GM10266 (cell line): ENCODE results near the gene MFAP3.
"Not testable (repeated sequence)": the region's sequence is repeated elsewhere in the genome, so short reads cannot be mapped to it uniquely, and the experiment has no call there.

Source experiments
- DNase-seq: peaks from one replicate; pipeline ENCODE4 v3.0.0; 2012; ENCODE audit errors: extremely low spot score
- CTCF ChIP-seq: IDR thresholded peaks from 2 replicates; pipeline ENCODE4 v1.5.1; 2012; ENCODE audit warnings: mild to moderate bottlenecking, low read depth; ENCODE audit not compliant: control insufficient read depth, insufficient read depth; ENCODE audit errors: missing control alignments

Gene MFAP3

DNA sequence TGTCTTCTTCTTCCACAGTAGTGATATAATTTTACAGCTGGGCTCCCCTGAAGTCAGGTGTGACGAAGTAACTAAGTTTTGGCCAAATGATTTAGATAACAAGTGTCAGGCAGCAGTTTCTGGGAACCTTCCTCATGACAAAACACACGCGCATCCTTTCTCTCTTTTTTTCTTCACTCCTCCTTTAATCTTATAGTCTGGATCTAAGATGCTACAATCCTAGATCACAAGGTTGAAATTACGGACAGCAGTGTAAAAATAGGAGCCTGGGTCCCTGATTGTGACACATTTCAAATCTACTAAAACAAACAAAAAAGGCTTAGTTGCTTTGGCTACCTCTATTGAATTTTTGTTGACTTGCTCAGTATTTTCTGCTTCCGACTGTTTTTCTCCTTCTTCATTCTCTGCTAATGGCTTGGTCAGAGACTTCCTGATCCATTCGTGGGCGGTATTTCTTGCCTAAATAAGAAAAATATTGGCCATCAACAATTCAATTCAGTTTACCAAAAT lies 36.2 kb upstream of the MFAP3 start:
- no peak for DNase-seq
- TF ChIP-seq CTCF = no peak

DNA sequence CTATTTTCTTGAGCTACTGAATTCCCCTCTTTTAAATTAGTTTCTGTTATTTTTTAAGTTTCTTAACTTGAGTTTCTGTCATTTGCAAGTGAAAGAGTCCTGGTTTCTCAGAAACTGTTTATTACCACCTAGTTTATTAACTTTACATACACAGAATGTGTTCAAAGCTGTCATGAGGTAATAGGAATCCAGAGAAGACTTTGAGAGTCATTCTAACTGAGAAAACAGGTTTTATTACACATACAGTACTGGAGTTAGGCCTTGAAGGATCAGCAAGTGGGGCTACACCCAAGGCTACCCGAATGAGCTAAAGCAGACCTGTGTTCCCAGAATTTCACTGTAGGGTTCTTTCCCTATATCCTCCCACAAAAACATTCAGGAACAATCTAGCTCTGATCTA lies 33.1 kb upstream of the MFAP3 start:
- TF ChIP-seq CTCF = no peak
- no peak for DNase-seq

DNA sequence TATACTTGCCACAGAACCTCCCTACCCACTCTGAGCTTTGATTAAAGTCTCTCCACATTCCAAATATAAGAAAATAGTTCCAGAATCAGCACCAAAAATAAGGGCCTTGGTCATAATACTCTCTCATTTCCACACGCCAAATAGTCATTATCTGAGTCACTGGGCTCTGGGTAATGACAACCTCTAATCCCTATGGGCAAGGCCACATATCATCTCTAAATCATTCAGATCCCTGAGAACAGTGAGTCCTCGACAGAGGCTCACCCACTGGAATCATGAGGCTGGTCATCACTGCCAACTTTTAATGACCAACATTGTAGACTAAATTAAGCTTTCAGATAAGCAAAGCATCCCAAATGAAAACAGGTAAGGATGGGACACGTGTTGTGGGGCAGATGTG lies 28.1 kb upstream of the MFAP3 start:
- TF ChIP-seq CTCF = no peak
- DNase-seq = no peak

- no peak for DNase-seq
- TF ChIP-seq CTCF = no peak
Measured at GRCh38 chr5:154015071-154015693, 23.6 kb upstream of the MFAP3 start.

GRCh38 chr5:154018919-154019318 lies 19.8 kb upstream of the MFAP3 start:
- DNase-seq = not testable (repeated sequence)

DNA sequence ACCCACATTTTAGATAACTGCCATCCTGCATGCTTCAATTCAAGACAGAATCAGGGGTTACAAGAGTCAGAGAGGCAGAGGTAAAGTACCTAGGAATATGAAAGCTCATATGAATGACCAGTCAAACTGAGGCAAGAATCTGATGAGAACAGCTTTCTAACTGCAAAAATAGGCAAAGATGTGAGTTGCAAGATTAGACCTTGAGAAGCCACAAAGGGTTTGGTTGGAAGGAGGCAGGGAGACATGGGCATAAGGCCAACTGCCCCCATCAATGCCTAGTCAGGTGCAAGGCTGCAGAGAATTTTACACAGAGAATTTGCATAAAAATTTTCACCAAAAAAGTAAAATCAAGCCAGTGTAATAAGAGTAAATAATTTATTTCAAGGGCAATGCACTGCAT lies 12.8 kb upstream of the MFAP3 start:
- no peak for DNase-seq
- TF ChIP-seq CTCF = no peak

DNA sequence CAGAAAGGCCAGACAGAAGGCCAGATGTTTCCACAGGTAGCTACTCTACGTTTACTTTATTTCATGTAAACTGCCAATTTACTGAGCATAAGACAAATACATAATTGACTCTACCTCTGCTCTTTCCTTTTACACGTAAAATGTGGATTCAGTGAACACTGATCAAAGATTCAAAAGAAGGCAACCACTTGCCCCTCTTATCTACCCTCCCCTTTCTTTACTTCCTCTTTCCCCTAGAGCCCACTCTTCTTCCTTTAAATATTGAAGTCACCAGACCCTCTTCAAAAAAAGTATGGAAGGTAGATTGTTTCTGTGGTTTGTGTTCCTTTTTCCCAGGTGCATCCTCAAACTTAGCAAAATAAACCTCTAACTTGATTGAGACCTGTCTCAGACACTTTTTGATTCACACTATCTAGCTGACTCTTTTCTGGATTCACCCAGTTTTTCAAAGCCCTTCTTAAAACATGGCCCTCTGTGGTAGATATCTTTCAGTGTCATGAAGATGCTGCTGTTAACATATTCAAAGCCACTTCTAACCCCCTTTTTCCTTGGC lies 6.8 kb upstream of the MFAP3 start:
- DNase-seq = no peak
- no peak for TF ChIP-seq CTCF

GRCh38 chr5:154034944-154035343 lies 3.8 kb upstream of the MFAP3 start:
- TF ChIP-seq CTCF = no peak

More at GRCh38 chr5:154034944-154035343, 3.8 kb upstream of the MFAP3 start:
- no peak for DNase-seq
